ENCODE results near the gene C19orf53. TPM values are rescaled to one million over a fixed set of nuclear protein-coding genes. Genes with fewer than 3 reads are reported as not detected.

The C19orf53 gene
- total and polyA plus RNA-seq, 2 donors from 2014 or later: 62.7 to 264 TPM

DNA sequence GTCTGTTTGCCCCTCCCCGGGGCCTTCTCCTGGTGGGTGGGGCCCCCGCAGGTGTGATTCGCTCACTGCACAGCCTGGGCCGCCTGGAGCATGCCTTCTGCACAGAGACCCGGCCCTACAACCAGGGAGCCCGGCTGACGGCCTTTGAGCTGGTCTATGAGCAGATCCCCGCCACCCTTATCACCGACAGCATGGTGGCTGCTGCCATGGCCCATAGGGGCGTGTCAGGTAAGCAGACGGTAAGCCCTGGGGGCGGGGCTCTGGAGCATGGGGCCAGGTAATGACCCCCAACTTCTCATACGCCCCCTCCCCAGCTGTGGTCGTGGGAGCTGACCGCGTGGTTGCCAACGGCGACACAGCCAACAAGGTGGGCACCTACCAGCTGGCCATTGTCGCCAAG lies 5.7 kb upstream of the C19orf53 start:
- intact Hi-C loops (cut with DNase I): no loop called here

DNA sequence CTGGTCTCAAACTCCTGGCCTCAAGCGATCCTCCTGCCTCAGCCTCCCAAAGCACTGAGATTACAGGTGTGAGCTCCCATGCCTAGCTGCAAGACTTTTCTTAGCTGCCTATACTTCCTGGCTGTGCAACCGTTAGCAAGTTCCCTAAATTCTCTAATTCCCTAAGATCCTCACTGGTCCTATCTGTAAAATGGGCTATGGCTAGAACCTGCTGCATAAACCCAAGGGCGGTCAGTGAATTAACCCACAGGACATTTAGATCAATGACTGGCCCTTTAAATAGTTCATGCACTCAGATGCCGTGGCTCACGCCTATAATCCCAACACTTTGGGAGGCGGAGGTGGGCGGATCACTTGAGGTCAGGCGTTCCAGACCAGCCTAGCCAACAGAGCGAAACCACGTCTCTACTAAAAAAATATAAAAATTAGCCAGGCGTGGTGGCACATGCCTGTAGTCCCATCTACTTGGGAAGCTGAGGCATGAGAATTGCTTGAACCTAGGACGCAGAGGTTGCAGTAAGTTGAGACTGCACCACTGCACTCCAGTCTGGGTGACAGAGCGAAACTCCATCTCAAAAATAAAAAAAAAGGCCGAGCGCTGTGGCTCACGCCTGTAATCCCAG lies 4.1 kb upstream of the C19orf53 start:
- Histone ChIP-seq H3K27me3 (ENCODE audit: control insufficient read depth, insufficient read depth, low read length) (no peaks in the 10 kb centered on the region), H3K27ac (ENCODE audit: low read depth in 2 of 2, low read length in 2 of 2) (peak overlapping the region in 1 of 2 donors; percentile 69), H3K9ac (ENCODE audit: low read length in 3 of 3) (no peak overlapping the region), H3K4me3 (ENCODE audit: low read length in 3 of 3) (no peak overlapping the region), H3K4me1 (ENCODE audit: control insufficient read depth in 2 of 3, insufficient read depth in 2 of 3, low read depth in 1 of 3, low read length in 3 of 3) (peaks cover 2 to 17% (median 15%) of the 10 kb centered on the region in 3 donors), H3K9me3 (ENCODE audit: control insufficient read depth in 2 of 3, insufficient read depth in 1 of 3, low read length in 3 of 3) (no peaks in the 10 kb centered on the region), H3K36me3 (ENCODE audit: control insufficient read depth in 2 of 3, insufficient read depth in 3 of 3, low read length in 3 of 3) (peaks cover 0 to 9% (median 5%) of the 10 kb centered on the region in 3 donors)
- FAIRE-seq: no peak
- intact Hi-C loops (cut with DNase I): loop anchor here (10.0 kb wide), 1 partner anchor 95 kb away; no protein-coding TSS in a partner anchor
- DNase-seq: peak in 3 of 5 donors; percentile 33 to 52 (median 42)
- TF ChIP-seq, protein P1, sequence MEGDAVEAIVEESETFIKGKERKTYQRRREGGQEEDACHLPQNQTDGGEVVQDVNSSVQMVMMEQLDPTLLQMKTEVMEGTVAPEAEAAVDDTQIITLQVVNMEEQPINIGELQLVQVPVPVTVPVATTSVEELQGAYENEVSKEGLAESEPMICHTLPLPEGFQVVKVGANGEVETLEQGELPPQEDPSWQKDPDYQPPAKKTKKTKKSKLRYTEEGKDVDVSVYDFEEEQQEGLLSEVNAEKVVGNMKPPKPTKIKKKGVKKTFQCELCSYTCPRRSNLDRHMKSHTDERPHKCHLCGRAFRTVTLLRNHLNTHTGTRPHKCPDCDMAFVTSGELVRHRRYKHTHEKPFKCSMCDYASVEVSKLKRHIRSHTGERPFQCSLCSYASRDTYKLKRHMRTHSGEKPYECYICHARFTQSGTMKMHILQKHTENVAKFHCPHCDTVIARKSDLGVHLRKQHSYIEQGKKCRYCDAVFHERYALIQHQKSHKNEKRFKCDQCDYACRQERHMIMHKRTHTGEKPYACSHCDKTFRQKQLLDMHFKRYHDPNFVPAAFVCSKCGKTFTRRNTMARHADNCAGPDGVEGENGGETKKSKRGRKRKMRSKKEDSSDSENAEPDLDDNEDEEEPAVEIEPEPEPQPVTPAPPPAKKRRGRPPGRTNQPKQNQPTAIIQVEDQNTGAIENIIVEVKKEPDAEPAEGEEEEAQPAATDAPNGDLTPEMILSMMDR (IDR thresholded peaks at IDR 0.05; ENCODE audit: borderline replicate concordance, extremely low read depth, insufficient read depth): no peak

More for the DNA sequence above, 5.7 kb upstream of the C19orf53 start:
- Histone ChIP-seq H3K27me3 (ENCODE audit: control insufficient read depth, insufficient read depth, low read length) (no peaks in the 10 kb centered on the region), H3K4me1 (ENCODE audit: control insufficient read depth in 2 of 3, insufficient read depth in 2 of 3, low read depth in 1 of 3, low read length in 3 of 3) (peaks cover 0 to 16% (median 15%) of the 10 kb centered on the region in 3 donors), H3K36me3 (ENCODE audit: control insufficient read depth in 2 of 3, insufficient read depth in 3 of 3, low read length in 3 of 3) (peaks cover 0 to 9% (median 5%) of the 10 kb centered on the region in 3 donors), H3K27ac (ENCODE audit: low read depth in 2 of 2, low read length in 2 of 2) (peak overlapping the region; percentile 69 to 77), H3K4me3 (ENCODE audit: low read length in 3 of 3) (no peak overlapping the region), H3K9me3 (ENCODE audit: control insufficient read depth in 2 of 3, insufficient read depth in 1 of 3, low read length in 3 of 3) (no peaks in the 10 kb centered on the region), H3K9ac (ENCODE audit: low read length in 3 of 3) (no peak overlapping the region)
- DNase-seq: peak in 3 of 5 donors; percentile 34 to 85 (median 67)
- no peak for FAIRE-seq
- TF ChIP-seq, protein P1 (IDR thresholded peaks at IDR 0.05; ENCODE audit: borderline replicate concordance, extremely low read depth, insufficient read depth): no peak

DNA sequence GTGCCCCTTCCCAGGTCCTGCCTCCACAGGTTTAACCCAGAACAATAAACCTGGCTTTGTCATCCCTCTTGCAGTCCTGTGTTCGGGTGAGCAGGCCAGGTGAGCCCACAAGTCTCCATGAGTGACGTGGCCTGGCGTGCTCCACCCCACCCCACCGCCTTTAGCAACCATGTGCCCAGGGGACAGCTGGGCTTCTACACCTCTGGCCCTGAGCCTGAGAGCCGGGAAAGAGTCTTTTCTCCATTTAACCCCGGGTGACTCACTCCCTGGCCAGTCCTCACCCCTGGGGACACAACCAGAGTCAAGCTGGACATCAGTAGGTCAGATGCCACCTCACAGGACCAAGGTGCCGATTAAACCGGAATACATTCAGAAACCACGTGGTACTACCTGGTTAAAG lies 4.1 kb downstream of the C19orf53 start:
- H3K4me1 ChIP-seq (ENCODE audit: control insufficient read depth in 2 of 3, insufficient read depth in 2 of 3, low read depth in 1 of 3, low read length in 3 of 3): peaks cover 2 to 10% (median 9%) of the 10 kb centered on the region in 3 donors
- TF ChIP-seq, protein P1 (IDR thresholded peaks at IDR 0.05; ENCODE audit: borderline replicate concordance, extremely low read depth, insufficient read depth): no peak
- intact Hi-C loops (cut with DNase I): loop anchor here (10.0 kb wide), 1 partner anchor 86 kb away; no protein-coding TSS in a partner anchor
- H3K9me3 ChIP-seq (ENCODE audit: control insufficient read depth in 2 of 3, insufficient read depth in 1 of 3, low read length in 3 of 3): no peaks in the 10 kb centered on the region
- no peaks in the 10 kb centered on the region for H3K27me3 ChIP-seq (ENCODE audit: control insufficient read depth, insufficient read depth, low read length)
- peaks cover 7 to 17% (median 16%) of the 10 kb centered on the region in 3 donors for H3K36me3 ChIP-seq (ENCODE audit: control insufficient read depth in 2 of 3, insufficient read depth in 3 of 3, low read length in 3 of 3)
- H3K27ac ChIP-seq (ENCODE audit: low read depth in 2 of 2, low read length in 2 of 2): no peak overlapping the region
- no peak for DNase-seq
- H3K4me3 ChIP-seq (ENCODE audit: low read length in 3 of 3): no peak overlapping the region
- H3K9ac ChIP-seq (ENCODE audit: low read length in 3 of 3): no peak overlapping the region
- no peak for FAIRE-seq
